Mesodermal cell (in vitro differentiated cells): ENCODE results near the gene SPINK7. TPM values are rescaled to one million over a fixed set of nuclear protein-coding genes. Genes with fewer than 3 reads are reported as not detected.
"Not testable (repeated sequence)": the region's sequence is repeated elsewhere in the genome, so short reads cannot be mapped to it uniquely, and the experiment has no call there.

Experiments used
- H3K27ac ChIP-seq: 2 replicates; pipeline ENCODE4 v1.7.0; 2013; ENCODE audit warnings: mild to moderate bottlenecking, low read depth, low read length, moderate library complexity; ENCODE audit not compliant: severe bottlenecking
- H3K36me3 ChIP-seq: 2 replicates; pipeline ENCODE4 v1.7.1; 2013; ENCODE audit warnings: mild to moderate bottlenecking, low read length, moderate library complexity; ENCODE audit not compliant: control insufficient read depth, insufficient read depth
- H3K4me1 ChIP-seq: one replicate; pipeline ENCODE4 v1.7.1; 2013; ENCODE audit warnings: mild to moderate bottlenecking, low read length; ENCODE audit not compliant: insufficient read depth, control insufficient read depth, poor library complexity, severe bottlenecking
- H3K4me3 ChIP-seq: 2 replicates; pipeline ENCODE4 v1.7.0; 2013; ENCODE audit warnings: low read length, control low read depth, mild to moderate bottlenecking; ENCODE audit not compliant: insufficient read depth, poor library complexity, severe bottlenecking; ENCODE audit errors: extremely low read depth
- H3K9me3 ChIP-seq: 2 replicates; pipeline ENCODE4 v1.7.1; 2013; ENCODE audit warnings: mild to moderate bottlenecking, low read length, moderate library complexity; ENCODE audit not compliant: control insufficient read depth
- WGBS, 2 experiments: methylation state at CpG; one replicate each; pipeline ENCODE4 v1.1.5; 2013; ENCODE audit warnings: missing lambda C conversion rate in 2 of 2; ENCODE audit not compliant: insufficient coverage in 2 of 2; 5-methylcytosine and 5-hydroxymethylcytosine counted together
- polyA plus RNA-seq, 2 experiments: library from polyadenylated mRNA; stranded (reverse); fragments of 50-300 nt; gene quantifications; one replicate each; pipeline ENCODE4 v1.2.3, GENCODE V29; 2013

Gene SPINK7
- not detected for polyA plus RNA-seq (2013, experiment 1 of 2)
- polyA plus RNA-seq (2013, experiment 2 of 2): not detected

DNA sequence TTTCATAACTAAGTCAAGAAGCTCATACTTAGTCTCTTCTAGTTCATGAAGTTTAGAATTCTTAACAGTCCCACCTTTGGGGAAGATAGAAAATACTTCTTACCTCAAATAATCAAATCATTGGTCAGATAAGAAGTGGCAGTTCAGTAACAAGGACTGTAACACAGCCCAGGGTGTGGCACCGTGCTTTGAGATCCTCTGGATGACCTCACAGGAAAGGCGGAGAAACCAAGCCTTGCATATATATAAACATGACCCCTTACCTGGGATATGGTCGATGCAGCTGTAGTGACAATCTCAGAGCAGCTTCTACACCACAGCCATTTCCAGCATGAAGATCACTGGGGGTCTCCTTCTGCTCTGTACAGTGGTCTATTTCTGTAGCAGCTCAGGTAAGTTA lies at the start of gene SPINK7:
TSS of gene SPINK7 (plus strand) at position 271 of the 400 bp plus-strand sequence. CDS start at position 332, 61 bp downstream.
- H3K4me3 ChIP-seq: no peak within 1 kb of the TSS
- 69 to 90% methylated on average over 2 of the region's 3 CpGs for WGBS, 2 experiments
- H3K27ac ChIP-seq: no peak within 1 kb of the TSS
- H3K9me3 ChIP-seq: peaks cover 13% of the 10 kb centered on the region
- no peaks in the 10 kb centered on the region for H3K36me3 ChIP-seq
- no peaks in the 10 kb centered on the region for H3K4me1 ChIP-seq

DNA sequence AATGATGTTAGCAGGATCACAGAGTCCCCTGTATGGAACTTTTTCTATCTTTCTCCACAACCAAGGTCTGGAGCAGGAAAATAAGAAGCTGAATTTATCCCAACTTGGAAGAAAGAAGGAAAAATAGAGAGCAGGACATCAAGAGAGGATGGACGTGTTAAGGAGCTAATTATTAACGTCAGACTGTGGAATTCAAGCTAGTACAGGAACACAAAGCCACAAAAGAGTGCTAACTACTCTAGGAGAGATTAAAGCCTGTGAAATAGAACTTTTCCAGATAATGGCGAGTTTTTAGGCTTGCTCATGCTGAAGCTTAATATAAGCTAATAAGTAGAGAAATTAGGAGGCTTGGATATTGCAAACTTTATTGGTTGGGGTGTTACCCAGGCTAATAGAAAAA lies 44.3 kb upstream of the SPINK7 start:
- Histone ChIP-seq H3K9me3 (no peaks in the 10 kb centered on the region), H3K36me3 (no peaks in the 10 kb centered on the region), H3K4me1 (peaks cover 4% of the 10 kb centered on the region), H3K27ac (no peak overlapping the region), H3K4me3 (no peak overlapping the region)
- WGBS, 2 experiments: 83 to 88% methylated on average over 3 of the region's 3 CpGs

DNA sequence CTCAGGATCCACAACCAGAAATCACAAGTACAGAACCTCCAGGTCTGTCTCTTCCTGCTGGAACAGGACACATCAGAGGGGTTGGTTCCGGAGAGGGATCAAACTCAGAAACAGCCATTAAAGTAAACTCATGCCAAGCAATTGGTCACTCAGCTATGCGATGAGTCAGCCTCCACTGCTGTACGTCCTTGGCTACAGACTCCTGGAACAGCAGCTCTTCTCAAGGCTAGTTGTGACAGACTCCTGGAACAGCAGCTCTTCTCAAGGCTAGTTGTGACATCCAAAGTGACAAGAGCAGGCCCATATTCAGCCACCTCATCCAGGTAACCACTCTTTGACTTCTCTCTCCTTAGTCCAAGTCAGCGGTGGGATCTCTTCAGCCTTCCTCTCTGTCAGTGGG lies 43.7 kb upstream of the SPINK7 start, which contains the start of gene SPINK13:
TSS of gene SPINK13 (plus strand) at position 229 of the 400 bp plus-strand sequence. CDS start 1,279 bp downstream, outside the sequence.
- WGBS, 2 experiments: 76 to 89% methylated on average over 2 to 4 of the region's 4 CpGs
- no peak within 1 kb of the TSS for H3K4me3 ChIP-seq
- H3K36me3 ChIP-seq: no peaks in the 10 kb centered on the region
- peaks cover 4% of the 10 kb centered on the region for H3K4me1 ChIP-seq
- no peak within 1 kb of the TSS for H3K27ac ChIP-seq
- H3K9me3 ChIP-seq: no peaks in the 10 kb centered on the region

GRCh38 chr5:148275129-148275528 lies 37.1 kb upstream of the SPINK7 start:
- WGBS, 2 experiments: 83% methylated on average over 1 of the region's 2 CpGs; no CpG with 5 or more reads in 1 of the 2 experiments
- H3K4me3 ChIP-seq, H3K4me1 ChIP-seq, H3K36me3 ChIP-seq, H3K9me3 ChIP-seq, H3K27ac ChIP-seq: not testable (repeated sequence)

DNA sequence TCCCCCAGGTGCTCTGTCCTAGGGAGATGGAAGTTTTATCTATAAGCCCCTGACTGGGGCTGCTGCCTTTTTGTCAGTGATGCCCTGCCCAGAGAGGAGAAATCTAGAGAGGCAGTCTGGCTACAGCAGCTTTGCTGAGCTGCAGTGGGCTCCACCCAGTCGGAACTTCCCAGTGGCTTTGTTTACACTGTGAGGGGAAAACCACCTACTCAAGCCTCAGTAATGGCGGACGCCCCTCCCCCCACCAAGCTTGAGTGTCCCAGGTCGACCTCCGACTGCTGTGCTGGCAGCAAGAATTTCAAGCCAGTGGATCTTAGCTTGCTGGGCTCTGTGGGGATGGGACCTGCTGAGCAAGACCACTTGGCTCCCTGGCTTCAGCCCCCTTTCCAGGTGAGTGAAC lies 31.3 kb upstream of the SPINK7 start:
- not testable (repeated sequence) for H3K4me1 ChIP-seq, H3K36me3 ChIP-seq, H3K4me3 ChIP-seq, H3K9me3 ChIP-seq, H3K27ac ChIP-seq
- WGBS, 2 experiments: 40 to 41% methylated on average over 1 to 4 of the region's 5 CpGs

- H3K36me3 ChIP-seq, H3K9me3 ChIP-seq, H3K4me3 ChIP-seq, H3K27ac ChIP-seq, H3K4me1 ChIP-seq: not testable (repeated sequence)
- 78 to 96% methylated on average over 3 to 4 of the region's 4 CpGs for WGBS, 2 experiments
Observed at GRCh38 chr5:148281336-148281735, 30.9 kb upstream of the SPINK7 start.

DNA sequence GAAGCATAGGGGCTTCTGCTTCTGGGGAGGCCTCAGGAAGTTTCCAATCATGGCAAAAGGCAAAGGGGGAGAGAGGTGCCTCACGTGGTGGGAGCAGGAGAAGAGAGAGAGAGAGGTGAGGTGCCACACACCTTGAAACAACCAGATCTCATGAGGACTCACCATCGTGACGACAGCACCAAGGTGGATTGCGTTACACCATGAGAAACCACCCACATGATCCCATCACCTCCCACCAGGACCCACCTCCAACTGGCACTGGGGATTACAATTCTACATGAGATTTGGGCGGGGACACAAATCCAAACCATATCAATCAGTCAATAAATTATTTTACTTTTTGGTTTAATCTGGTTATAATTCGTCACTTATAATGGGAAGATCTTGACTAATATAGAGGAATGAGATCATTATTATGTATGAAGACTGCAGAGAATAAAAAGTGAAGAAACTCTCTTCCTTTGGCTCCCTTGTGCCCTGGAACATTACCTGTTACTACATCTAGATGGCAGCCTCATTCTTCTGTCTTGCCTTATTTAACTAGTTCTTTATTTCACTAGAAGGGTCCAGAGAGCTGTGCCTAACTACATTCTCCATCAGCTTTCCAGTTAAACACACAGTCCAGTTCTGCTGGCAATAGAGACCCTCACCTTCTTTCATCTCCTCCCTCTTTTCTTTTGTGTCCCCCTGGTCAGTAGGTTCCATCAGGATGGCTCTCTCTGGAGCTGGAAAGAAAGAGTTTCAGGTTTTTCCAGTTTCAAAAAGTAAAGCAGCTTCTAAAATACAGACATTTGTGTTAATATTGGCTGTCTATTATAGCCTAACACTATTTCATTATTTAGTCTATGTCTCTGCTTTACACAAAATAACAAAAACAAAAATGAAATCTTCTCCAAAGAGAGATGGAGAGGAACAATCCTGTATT lies 21.7 kb upstream of the SPINK7 start:
- Histone ChIP-seq H3K27ac (no peak overlapping the region), H3K4me3 (no peak overlapping the region), H3K36me3 (no peaks in the 10 kb centered on the region), H3K4me1 (no peaks in the 10 kb centered on the region), H3K9me3 (no peaks in the 10 kb centered on the region)
- WGBS, 2 experiments: 13 to 31% methylated on average over 3 of the region's 6 CpGs

GRCh38 chr5:148297731-148298130 lies 14.5 kb upstream of the SPINK7 start:
- H3K27ac ChIP-seq: no peak overlapping the region
- no peaks in the 10 kb centered on the region for H3K36me3 ChIP-seq
- no peak overlapping the region for H3K4me3 ChIP-seq
- WGBS, 2 experiments: 68 to 80% methylated on average over 4 of the region's 4 CpGs
- H3K4me1 ChIP-seq: no peaks in the 10 kb centered on the region
- H3K9me3 ChIP-seq: no peaks in the 10 kb centered on the region

- Histone ChIP-seq H3K36me3 (no peaks in the 10 kb centered on the region), H3K4me3 (no peak overlapping the region), H3K27ac (no peak overlapping the region), H3K4me1 (no peaks in the 10 kb centered on the region), H3K9me3 (peaks cover 13% of the 10 kb centered on the region)
- WGBS, 2 experiments: no CpG with 5 or more reads among the region's 1 CpG
Observed at GRCh38 chr5:148306446-148306845, 5.8 kb upstream of the SPINK7 start.

- no peak overlapping the region for H3K27ac ChIP-seq
- H3K9me3 ChIP-seq: peaks cover 13% of the 10 kb centered on the region
- H3K36me3 ChIP-seq: no peaks in the 10 kb centered on the region
- H3K4me1 ChIP-seq: no peaks in the 10 kb centered on the region
- H3K4me3 ChIP-seq: no peak overlapping the region
- 75 to 85% methylated on average over 2 to 3 of the region's 3 CpGs for WGBS, 2 experiments
Observed at GRCh38 chr5:148309019-148309418, 3.2 kb upstream of the SPINK7 start.

DNA sequence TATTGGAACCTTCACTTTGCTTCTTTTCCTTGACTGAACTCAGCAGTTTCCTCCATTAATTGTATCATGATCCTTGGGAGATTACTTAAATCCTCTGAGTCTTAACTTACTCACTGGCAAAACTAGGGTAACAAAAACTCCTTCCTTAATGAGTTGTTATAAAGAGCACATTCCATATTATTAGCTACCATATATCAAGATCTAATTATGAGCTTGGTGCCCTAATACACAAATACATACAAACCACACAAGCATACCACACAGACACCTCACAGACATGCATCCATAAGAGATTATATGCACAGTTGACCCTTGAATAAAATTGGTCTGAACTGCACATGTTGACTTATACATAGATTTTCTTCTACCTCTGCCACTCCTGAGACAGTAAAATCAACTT lies 2.5 kb upstream of the SPINK7 start:
- Histone ChIP-seq H3K9me3 (peaks cover 13% of the 10 kb centered on the region), H3K4me3 (no peak overlapping the region)

More for the DNA sequence above, 2.5 kb upstream of the SPINK7 start:
- Histone ChIP-seq H3K36me3 (no peaks in the 10 kb centered on the region), H3K27ac (no peak overlapping the region), H3K4me1 (no peaks in the 10 kb centered on the region)
